GM12873 (cell line): ENCODE data around the gene CHKB.

Experiments
- CTCF ChIP-seq: IDR thresholded peaks from 2 replicates; pipeline ENCODE4 v1.5.1; 2012; ENCODE audit warnings: low read depth, mild to moderate bottlenecking, moderate library complexity, low read length, control low read depth; ENCODE audit not compliant: insufficient read depth; ENCODE audit errors: missing control alignments

CHKB gene

GRCh38 chr22:50625568-50626313 is 43.1 kb upstream of the CHKB start:
- TF ChIP-seq CTCF, result no peak

DNA sequence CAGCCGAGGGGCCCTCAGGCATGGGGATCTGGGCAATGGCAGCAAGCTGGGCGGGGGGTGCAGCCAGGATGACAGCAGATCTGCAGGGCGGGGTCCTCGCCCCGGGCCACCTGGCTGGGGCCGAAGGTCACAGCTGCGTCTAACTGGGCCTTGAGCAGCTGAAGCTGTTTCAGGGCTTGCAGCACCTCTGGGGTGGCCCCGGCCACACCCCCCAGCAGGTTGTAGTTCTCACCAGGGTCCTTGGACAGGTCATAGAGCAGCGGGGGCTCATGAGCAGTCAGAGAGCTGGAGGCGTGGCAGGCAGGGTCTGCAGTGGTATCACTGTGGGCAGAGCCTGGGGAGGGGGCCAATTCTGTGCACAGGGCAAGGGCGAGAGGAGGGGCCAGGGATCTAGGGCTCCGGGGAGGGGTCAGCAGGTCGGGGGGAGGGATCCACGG is 42.5 kb upstream of the CHKB start:
- no peak for TF ChIP-seq CTCF

DNA sequence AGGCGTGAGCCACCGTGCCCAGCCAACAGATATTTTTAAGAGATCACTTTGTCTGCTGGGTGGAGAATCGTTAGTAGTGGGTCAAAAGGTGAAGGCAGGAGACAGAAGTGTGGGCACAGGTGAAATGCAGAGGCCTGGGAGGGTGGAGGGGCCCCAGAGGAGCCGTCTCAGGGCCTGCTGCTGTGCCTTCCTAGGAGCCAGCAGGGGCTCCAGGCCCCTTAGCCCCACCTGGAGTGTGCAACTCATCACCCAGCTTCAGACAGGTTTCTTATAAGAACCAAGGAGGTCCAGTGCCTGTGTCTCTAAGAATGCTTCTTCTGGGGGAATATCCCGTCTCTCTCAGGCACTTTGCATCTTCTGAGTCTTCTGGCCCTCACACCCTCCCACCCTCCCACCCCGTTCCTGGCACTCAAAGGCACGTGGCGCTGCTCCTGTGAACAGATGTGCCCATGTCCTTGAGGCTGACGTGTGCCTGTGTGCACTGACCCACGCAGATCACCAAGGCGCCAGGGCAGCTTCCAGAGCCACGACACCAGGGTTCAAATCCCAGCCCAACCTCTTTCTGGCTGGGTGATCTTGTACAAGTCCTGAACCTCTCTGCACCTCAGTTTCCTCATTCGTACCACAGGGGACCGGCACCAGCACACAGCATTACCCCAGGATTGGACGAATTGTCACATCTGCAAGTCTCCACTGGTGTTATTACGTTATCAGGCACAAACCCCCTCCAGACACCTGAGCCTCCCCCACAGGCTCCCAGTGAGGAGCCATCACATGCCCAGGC is 41.9 kb upstream of the CHKB start:
- TF ChIP-seq CTCF, result no peak

- no peak for TF ChIP-seq CTCF
Measured at GRCh38 chr22:50622723-50623327, 40.2 kb upstream of the CHKB start.

GRCh38 chr22:50621948-50622722 is 39.5 kb upstream of the CHKB start:
- peak; percentile 63 for TF ChIP-seq CTCF

- TF ChIP-seq CTCF, result no peak
Measured at GRCh38 chr22:50621356-50621880, 38.8 kb upstream of the CHKB start.
